Ovary (tissue), 9 donors: ENCODE data around the gene GRAP2. TPM values are rescaled to one million over a fixed set of nuclear protein-coding genes. Genes with fewer than 3 reads are reported as not detected.

Experiments
- DNase-seq, 5 donors: peaks; one replicate each; pipeline ENCODE4 v3.0.0-alpha.2; 2019 to 2020
- H3K27ac ChIP-seq, 2 donors: fragments of 200-600 bp; one replicate each; pipeline versions ENCODE4 v1.5.1 to v1.8.0; 2019 to 2022
- H3K27me3 ChIP-seq: fragments of 200-600 bp; one replicate; pipeline ENCODE4 v1.8.0; 2022
- H3K36me3 ChIP-seq: fragments of 200-600 bp; sonication (generic); one replicate; pipeline ENCODE4 v1.5.1; 2019
- H3K4me1 ChIP-seq: one replicate; pipeline ENCODE4 v1.8.1; 2013; ENCODE audit warnings: mild to moderate bottlenecking, moderate library complexity; ENCODE audit not compliant: insufficient read depth
- H3K4me3 ChIP-seq: fragments of 200-600 bp; sonication (generic); one replicate; pipeline ENCODE4 v1.5.1; 2017
- H3K9me3 ChIP-seq, 2 donors: fragments of 200-600 bp in 1 of 2; sonication (generic) in 1 of 2; one replicate each; pipeline versions ENCODE4 v1.5.1 to v1.8.1; 2013 to 2019; ENCODE audit warnings: mild to moderate bottlenecking in 1 of 2, moderate library complexity in 1 of 2
- CTCF ChIP-seq, 3 donors: fragments of 450-650 bp in 2 of 3; fragments of 200-600 bp in 1 of 3; IDR thresholded peaks; one replicate each; pipeline versions ENCODE4 v1.5.1 to v1.8.0; 2016 to 2022; ENCODE audit warnings: antibody characterized with exemption in 3 of 3, mild to moderate bottlenecking in 1 of 3
- EP300 ChIP-seq: sonication (generic); formaldehyde crosslinking; IDR thresholded peaks from one replicate; pipeline ENCODE4 v1.6.1; 2017; ENCODE audit warnings: antibody characterized with exemption
- POLR2A ChIP-seq: fragments of 450-650 bp; IDR thresholded peaks from one replicate; pipeline ENCODE4 v1.6.1; 2017; ENCODE audit warnings: antibody characterized with exemption, mild to moderate bottlenecking, moderate library complexity
- WGBS, 3 donors: extraction: QIAGEN DNeasy Blood & Tissue Kit in 1 of 3; methylation state at CpG; one replicate each; pipeline versions ENCODE4 v1.1.5 to v1.1.7; 2013 to 2017; 5-methylcytosine and 5-hydroxymethylcytosine counted together
- intact Hi-C, 4 donors: fragments of 100-400 bp; cut with DNase I; formaldehyde crosslinking; loops; one replicate each; pipeline versions ENCODE4 v1.11.0 to v1.15.1; 2022 to 2023
- polyA plus RNA-seq, 2 donors: library from polyadenylated mRNA; stranded (reverse); fragments of 200-250 nt in 1 of 2; fragments of 350-450 nt in 1 of 2; fragmentation: Illumina TruSeq in 1 of 2; extraction: RNeasy Lipid Tissue Mini Kit (QIAGEN cat#74804) in 1 of 2; gene quantifications; one replicate each; pipeline ENCODE4 v1.2.3, GENCODE V29; 2013 to 2014
- total RNA-seq, 7 donors: library from RNA; depleted of rRNA in 2 of 7; stranded (reverse); fragments of >200 nt in 2 of 7; fragmentation: NEBNext Ultra II Directional in 3 of 7; extraction: Animal tissue kit (Norgen Biotek cat#: 25700) in 3 of 7; gene quantifications; one replicate each; pipeline versions ENCODE4 v1.1.0 to v1.2.4, GENCODE V29; 2016 to 2023
- donor health status: DM: no; HTN: no; CAD: no; lungs with moderate emphysema.
- donor health status: DM: no; HTN: no; CAD: no.
- donor health status: Bipolar disorder and iron deficiency.
- donor health status: DM: yes; HTN: yes; CAD: no.
- donor health status: DM: no; HTN: no; CAD: no.
- donor health status: DM: yes; HTN: yes; CAD: no.

The GRAP2 gene
- total and polyA plus RNA-seq, 9 donors: 0.46 to 2.0 (median 0.75) TPM; not detected in 1

- WGBS, 3 donors: 79 to 88% (median 87%) methylated on average over 4 of the region's 4 CpGs
- H3K9me3 ChIP-seq: no peaks in the 10 kb centered on the region
- no peaks in the 10 kb centered on the region for H3K4me1 ChIP-seq
- no peak overlapping the region for H3K4me3 ChIP-seq
- no peaks in the 10 kb centered on the region for H3K36me3 ChIP-seq
- no peaks in the 10 kb centered on the region for H3K27me3 ChIP-seq
- TF ChIP-seq CTCF (IDR thresholded peaks at IDR 0.05) (no peak), POLR2A (no peak), EP300 (no peak)
- intact Hi-C loops: no loop called here
- H3K27ac ChIP-seq: no peak overlapping the region
- no peak for DNase-seq
Observed at GRCh38 chr22:39983346-39983745, 82.5 kb downstream of the GRAP2 start.

- DNase-seq: no peak
- Histone ChIP-seq H3K9me3 (no peaks in the 10 kb centered on the region), H3K27ac (no peak overlapping the region), H3K4me3 (no peak overlapping the region), H3K36me3 (no peaks in the 10 kb centered on the region), H3K27me3 (no peaks in the 10 kb centered on the region), H3K4me1 (no peaks in the 10 kb centered on the region)
- TF ChIP-seq POLR2A (no peak), CTCF (IDR thresholded peaks at IDR 0.05) (no peak), EP300 (no peak)
- 18 to 30% (median 28%) methylated on average over 2 of the region's 2 CpGs for WGBS, 3 donors
- intact Hi-C loops: no loop called here
Observed at GRCh38 chr22:39984006-39984405, 83.1 kb downstream of the GRAP2 start.

GRCh38 chr22:39984746-39985145 is 83.9 kb downstream of the GRAP2 start:
- H3K4me3 ChIP-seq: no peak overlapping the region
- no peak for DNase-seq
- WGBS, 3 donors: 85 to 94% (median 92%) methylated on average over 2 of the region's 2 CpGs
- no peaks in the 10 kb centered on the region for H3K36me3 ChIP-seq
- no peaks in the 10 kb centered on the region for H3K4me1 ChIP-seq
- H3K27me3 ChIP-seq: no peaks in the 10 kb centered on the region
- intact Hi-C loops: no loop called here
- no peak overlapping the region for H3K27ac ChIP-seq
- TF ChIP-seq CTCF (IDR thresholded peaks at IDR 0.05): no peak
- TF ChIP-seq POLR2A: no peak
- no peak for TF ChIP-seq EP300
- no peaks in the 10 kb centered on the region for H3K9me3 ChIP-seq

GRCh38 chr22:39985383-39986035 is 84.6 kb downstream of the GRAP2 start:
- WGBS, 3 donors: 85 to 87% (median 86%) methylated on average over 7 of the region's 7 CpGs
- H3K4me1 ChIP-seq: no peaks in the 10 kb centered on the region
- TF ChIP-seq CTCF (IDR thresholded peaks at IDR 0.05) (no peak), POLR2A (no peak), EP300 (no peak)
- intact Hi-C loops: no loop called here
- H3K36me3 ChIP-seq: no peaks in the 10 kb centered on the region
- no peak for DNase-seq
- no peak overlapping the region for H3K27ac ChIP-seq
- H3K4me3 ChIP-seq: no peak overlapping the region
- H3K27me3 ChIP-seq: no peaks in the 10 kb centered on the region
- H3K9me3 ChIP-seq: no peaks in the 10 kb centered on the region
